Measurements from ENCODE around the gene POLE4. TPM values are rescaled to one million over a fixed set of nuclear protein-coding genes. Genes with fewer than 3 reads are reported as not detected.

The POLE4 gene
- total RNA-seq, 3 donors from 2014 or later: 31.9 to 46.5 (median 37.1) TPM

DNA sequence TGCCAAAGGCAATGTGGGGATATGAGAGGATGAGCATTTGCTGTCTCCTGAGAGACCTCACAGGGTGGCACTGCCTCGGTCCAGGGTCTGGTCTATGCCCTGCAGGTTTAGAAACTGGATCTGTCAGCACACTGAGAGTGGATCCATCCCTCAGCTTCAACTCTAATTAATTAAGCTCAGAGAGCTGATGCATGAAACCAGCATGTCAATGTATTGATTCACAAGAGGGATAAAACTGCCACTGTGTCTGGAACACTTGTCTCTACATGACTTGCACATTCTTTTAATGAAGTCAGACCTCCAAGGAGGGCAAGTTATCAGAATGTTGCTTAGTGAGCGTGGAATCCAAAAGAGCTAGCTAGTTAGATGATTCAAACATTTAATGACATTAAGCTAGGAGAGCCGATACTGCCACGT is 22.5 kb upstream of the POLE4 start:
- TF ChIP-seq POLR2AphosphoS5 (IDR thresholded peaks at IDR 0.05) (no peak), POLR2A (IDR thresholded peaks at IDR 0.05) (no peak)
- TF ChIP-seq, protein P1, sequence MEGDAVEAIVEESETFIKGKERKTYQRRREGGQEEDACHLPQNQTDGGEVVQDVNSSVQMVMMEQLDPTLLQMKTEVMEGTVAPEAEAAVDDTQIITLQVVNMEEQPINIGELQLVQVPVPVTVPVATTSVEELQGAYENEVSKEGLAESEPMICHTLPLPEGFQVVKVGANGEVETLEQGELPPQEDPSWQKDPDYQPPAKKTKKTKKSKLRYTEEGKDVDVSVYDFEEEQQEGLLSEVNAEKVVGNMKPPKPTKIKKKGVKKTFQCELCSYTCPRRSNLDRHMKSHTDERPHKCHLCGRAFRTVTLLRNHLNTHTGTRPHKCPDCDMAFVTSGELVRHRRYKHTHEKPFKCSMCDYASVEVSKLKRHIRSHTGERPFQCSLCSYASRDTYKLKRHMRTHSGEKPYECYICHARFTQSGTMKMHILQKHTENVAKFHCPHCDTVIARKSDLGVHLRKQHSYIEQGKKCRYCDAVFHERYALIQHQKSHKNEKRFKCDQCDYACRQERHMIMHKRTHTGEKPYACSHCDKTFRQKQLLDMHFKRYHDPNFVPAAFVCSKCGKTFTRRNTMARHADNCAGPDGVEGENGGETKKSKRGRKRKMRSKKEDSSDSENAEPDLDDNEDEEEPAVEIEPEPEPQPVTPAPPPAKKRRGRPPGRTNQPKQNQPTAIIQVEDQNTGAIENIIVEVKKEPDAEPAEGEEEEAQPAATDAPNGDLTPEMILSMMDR (IDR thresholded peaks at IDR 0.05): no peak
- intact Hi-C loops (cut with DNase I; ENCODE audit: low total_unique reads): no loop called here
- Histone ChIP-seq H3K4me3 (no peak overlapping the region), H3K4me1 (no peaks in the 10 kb centered on the region), H3K27ac (no peak overlapping the region), H3K27me3 (no peaks in the 10 kb centered on the region), H3K36me3 (no peaks in the 10 kb centered on the region), H3K9me3 (no peaks in the 10 kb centered on the region)
- DNase-seq (ENCODE audit: low spot score in 2 of 2): no peak

DNA sequence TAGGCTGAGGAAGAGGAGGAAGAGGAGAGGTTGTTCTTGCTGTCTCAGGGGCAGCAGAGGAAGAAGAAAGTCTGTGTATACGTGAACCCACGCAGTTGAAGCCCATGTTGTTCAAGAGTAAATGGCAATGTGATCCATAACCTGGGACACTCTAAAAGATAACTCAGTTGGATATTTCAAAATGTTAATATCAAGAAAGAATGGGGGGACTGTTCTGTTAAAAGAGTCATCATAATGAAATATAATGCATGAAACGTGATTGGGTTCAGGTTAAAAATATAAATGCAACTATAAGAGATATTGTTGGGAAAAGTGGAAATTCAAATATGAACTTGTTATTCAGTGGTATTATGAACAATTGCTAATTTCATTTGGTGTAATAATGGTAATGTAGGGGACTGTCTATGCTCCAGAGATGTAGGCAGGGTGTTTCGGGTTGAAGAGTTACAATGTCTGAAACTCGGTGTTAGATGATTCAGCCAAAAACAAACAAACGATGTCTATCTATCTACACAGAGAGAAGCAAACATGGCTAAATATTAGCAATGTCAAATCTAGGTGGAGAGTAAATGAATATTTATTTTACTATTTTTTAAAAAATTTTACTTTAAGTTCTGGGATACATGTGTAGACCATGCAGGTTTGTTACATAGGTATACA is 21.1 kb upstream of the POLE4 start:
- Histone ChIP-seq H3K27me3 (no peaks in the 10 kb centered on the region), H3K9me3 (no peaks in the 10 kb centered on the region), H3K36me3 (no peaks in the 10 kb centered on the region), H3K27ac (no peak overlapping the region), H3K4me3 (no peak overlapping the region), H3K4me1 (no peaks in the 10 kb centered on the region)
- TF ChIP-seq POLR2AphosphoS5 (IDR thresholded peaks at IDR 0.05): no peak
- no peak for TF ChIP-seq POLR2A (IDR thresholded peaks at IDR 0.05)
- TF ChIP-seq, protein P1 (IDR thresholded peaks at IDR 0.05): no peak
- intact Hi-C loops (cut with DNase I; ENCODE audit: low total_unique reads): no loop called here
- DNase-seq (ENCODE audit: low spot score in 2 of 2): no peak

DNA sequence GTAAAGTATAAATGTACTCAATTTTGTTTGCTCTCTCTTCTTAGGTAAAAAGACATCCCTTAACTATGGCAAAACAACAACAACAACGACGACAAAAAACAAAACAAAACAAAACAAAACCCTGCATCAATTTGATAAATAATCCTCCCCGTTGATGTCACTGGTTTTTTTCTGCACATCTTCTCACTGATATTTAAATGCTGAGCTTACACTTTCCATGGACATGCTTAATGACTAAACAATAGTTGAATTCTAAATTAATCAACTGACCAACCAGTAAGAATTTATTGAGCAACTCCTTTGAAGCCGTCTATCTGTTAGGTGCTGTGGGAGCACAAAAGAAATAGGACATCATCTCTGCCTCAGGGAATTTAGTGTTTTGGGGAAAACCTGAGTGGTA is 20.2 kb upstream of the POLE4 start:
- H3K27ac ChIP-seq: no peak overlapping the region
- no peak for DNase-seq (ENCODE audit: low spot score in 2 of 2)
- intact Hi-C loops (cut with DNase I; ENCODE audit: low total_unique reads): no loop called here
- no peaks in the 10 kb centered on the region for H3K9me3 ChIP-seq
- no peak overlapping the region for H3K4me3 ChIP-seq
- H3K4me1 ChIP-seq: no peaks in the 10 kb centered on the region
- TF ChIP-seq POLR2AphosphoS5 (IDR thresholded peaks at IDR 0.05) (no peak), POLR2A (IDR thresholded peaks at IDR 0.05) (no peak)
- TF ChIP-seq, protein P1 (IDR thresholded peaks at IDR 0.05): no peak
- H3K36me3 ChIP-seq: no peaks in the 10 kb centered on the region
- no peaks in the 10 kb centered on the region for H3K27me3 ChIP-seq

DNA sequence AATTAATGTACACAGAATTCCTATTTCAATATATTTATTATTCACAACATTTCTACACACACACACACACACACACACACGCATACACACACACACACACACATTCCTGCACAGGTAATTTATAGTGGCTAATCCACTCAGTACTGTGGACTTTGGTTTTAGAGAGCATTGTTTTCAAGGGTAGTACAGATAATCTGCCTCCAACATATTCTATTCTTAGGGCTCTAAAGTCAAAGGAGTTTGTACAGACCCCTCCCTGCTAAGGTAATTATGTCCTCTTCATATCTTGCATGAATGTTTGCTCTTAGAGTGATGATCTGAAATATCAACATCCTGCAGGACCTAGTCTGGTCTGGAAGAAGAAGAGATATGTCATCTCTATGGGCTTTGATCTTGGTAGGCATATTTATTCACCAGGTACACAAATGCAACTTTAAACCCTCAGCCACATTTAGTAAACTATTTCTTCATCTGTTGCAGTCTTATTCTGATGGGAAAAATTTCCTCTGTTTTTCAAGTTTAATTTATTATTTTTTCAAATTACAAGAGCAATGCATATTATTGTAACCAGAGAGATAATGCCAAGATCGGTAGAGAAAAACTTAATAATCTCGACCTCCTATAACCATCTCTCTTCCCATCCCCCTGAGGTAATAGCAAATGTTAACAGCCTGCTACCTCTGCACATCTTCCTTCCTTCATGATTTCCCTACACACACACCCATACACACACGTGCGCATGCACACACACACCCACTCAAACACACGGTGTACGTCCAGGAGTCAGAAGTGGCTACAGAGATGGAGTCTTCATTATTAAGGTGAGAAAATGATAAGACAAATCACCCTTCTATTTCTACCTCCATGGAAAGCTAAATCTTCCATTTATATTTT is 18.3 kb upstream of the POLE4 start:
- DNase-seq (ENCODE audit: low spot score in 2 of 2): no peak
- Histone ChIP-seq H3K36me3 (no peaks in the 10 kb centered on the region), H3K9me3 (no peaks in the 10 kb centered on the region), H3K27ac (no peak overlapping the region), H3K27me3 (no peaks in the 10 kb centered on the region), H3K4me1 (no peaks in the 10 kb centered on the region), H3K4me3 (no peak overlapping the region)
- TF ChIP-seq, protein P1 (IDR thresholded peaks at IDR 0.05): no peak
- TF ChIP-seq POLR2AphosphoS5 (IDR thresholded peaks at IDR 0.05) (no peak), POLR2A (IDR thresholded peaks at IDR 0.05) (no peak)
- intact Hi-C loops (cut with DNase I; ENCODE audit: low total_unique reads): no loop called here

DNA sequence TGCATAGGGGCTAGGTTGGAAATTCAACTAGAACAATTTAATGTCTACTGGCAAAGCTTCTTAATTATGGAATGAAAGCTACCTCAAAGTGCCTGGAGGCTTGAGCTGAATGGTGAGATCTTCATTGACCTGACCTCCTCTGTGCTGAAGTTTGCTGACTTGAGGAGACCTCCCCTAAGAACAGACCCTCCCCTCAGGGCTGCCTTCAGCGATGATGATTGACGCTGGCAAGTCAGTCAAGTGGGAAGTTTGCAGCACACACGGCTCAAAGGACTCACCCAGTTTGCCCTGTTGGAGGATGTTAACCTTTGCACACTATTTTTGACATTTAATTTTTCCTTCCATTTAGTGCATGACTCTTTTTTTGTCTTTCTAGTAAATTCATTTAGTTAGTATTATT is 17.2 kb upstream of the POLE4 start:
- H3K36me3 ChIP-seq: no peaks in the 10 kb centered on the region
- intact Hi-C loops (cut with DNase I; ENCODE audit: low total_unique reads): no loop called here
- DNase-seq (ENCODE audit: low spot score in 2 of 2): no peak
- no peak for TF ChIP-seq POLR2AphosphoS5 (IDR thresholded peaks at IDR 0.05)
- TF ChIP-seq POLR2A (IDR thresholded peaks at IDR 0.05): no peak
- TF ChIP-seq, protein P1 (IDR thresholded peaks at IDR 0.05): no peak
- H3K4me3 ChIP-seq: no peak overlapping the region
- H3K27me3 ChIP-seq: no peaks in the 10 kb centered on the region
- no peak overlapping the region for H3K27ac ChIP-seq
- H3K9me3 ChIP-seq: no peaks in the 10 kb centered on the region
- no peaks in the 10 kb centered on the region for H3K4me1 ChIP-seq
